SU-DHL-6 (cell line): ENCODE measurements around the gene SCN4B.

Experiments used
- H2AFZ ChIP-seq: fragments of 200-600 bp; sonication (generic); 2 replicates; pipeline ENCODE4 v1.6.1; 2014; ENCODE audit warnings: low read depth, mild to moderate bottlenecking, moderate library complexity, mixed read lengths, antibody characterized with exemption, low read length; ENCODE audit not compliant: severe bottlenecking
- H3F3A ChIP-seq: fragments of 200-600 bp; shearing (Covaris generic); 2 replicates; pipeline ENCODE4 v1.6.0; 2016; ENCODE audit warnings: antibody characterized with exemption, mild to moderate bottlenecking; ENCODE audit not compliant: insufficient read depth
- H3K27ac ChIP-seq: fragments of 200-600 bp; sonication (generic); 2 replicates; pipeline ENCODE4 v1.5.1; 2016; ENCODE audit warnings: low read depth, mild to moderate bottlenecking, low read length, moderate library complexity, mixed read lengths
- H3K27me3 ChIP-seq: fragments of 200-600 bp; sonication (generic), shearing (Covaris generic); 2 replicates; pipeline ENCODE4 v1.6.0; 2014; ENCODE audit warnings: mild to moderate bottlenecking, low read length
- H3K36me3 ChIP-seq: fragments of 200-600 bp; sonication (generic); 2 replicates; pipeline ENCODE4 v1.6.1; 2014; ENCODE audit warnings: mild to moderate bottlenecking, low read length, mixed read lengths
- H3K4me2 ChIP-seq: fragments of 300-600, 200-600 bp; shearing (Covaris generic), sonication (generic); 2 replicates; pipeline ENCODE4 v1.6.0; 2014; ENCODE audit warnings: low read length, low read depth, mild to moderate bottlenecking; ENCODE audit not compliant: poor library complexity, severe bottlenecking
- H3K4me3 ChIP-seq: fragments of 200-600 bp; sonication (generic); 2 replicates; pipeline ENCODE4 v1.5.1; 2014; ENCODE audit warnings: antibody characterized with exemption, low read length, mild to moderate bottlenecking, mixed read lengths; ENCODE audit not compliant: insufficient read depth, poor library complexity, severe bottlenecking
- H3K79me2 ChIP-seq: fragments of 200-600 bp; sonication (generic); 2 replicates; pipeline ENCODE4 v1.6.1; 2014; ENCODE audit warnings: mild to moderate bottlenecking, low read length, moderate library complexity; ENCODE audit not compliant: insufficient read depth
- H3K9ac ChIP-seq: fragments of 200-600 bp; sonication (generic); 2 replicates; pipeline ENCODE4 v1.7.0; 2014; ENCODE audit warnings: mild to moderate bottlenecking, low read length
- H3K9me2 ChIP-seq: fragments of 200-600 bp; sonication (generic); replicated peaks from 2 replicates; pipeline ENCODE4 v1.6.1; 2014; ENCODE audit warnings: low read length; ENCODE audit not compliant: insufficient read depth
- H3K9me3 ChIP-seq: fragments of 200-600 bp; sonication (generic); 2 replicates; pipeline ENCODE4 v1.6.1; 2014; ENCODE audit warnings: low read length, mixed read lengths; ENCODE audit not compliant: insufficient read depth
- H4K20me1 ChIP-seq: fragments of 200-600 bp; sonication (generic); 2 replicates; pipeline ENCODE4 v1.6.1; 2014; ENCODE audit warnings: low read depth, mild to moderate bottlenecking, antibody characterized with exemption, low read length, moderate library complexity, mixed read lengths
- EZH2phosphoT487 ChIP-seq: fragments of 200-600 bp; sonication (generic), shearing (Covaris generic); conservative IDR thresholded peaks from 2 replicates; pipeline ENCODE4 v1.6.1; 2018; ENCODE audit warnings: mild to moderate bottlenecking, antibody characterized with exemption, low read length, moderate library complexity, mixed read lengths
- TF ChIP-seq, protein P1 (sequence below): fragments of 200-600 bp; sonication (generic); IDR thresholded peaks from one replicate; pipeline ENCODE4 v1.5.1; 2017; ENCODE audit warnings: antibody characterized with exemption, mild to moderate bottlenecking, low read length, moderate library complexity; ENCODE audit not compliant: insufficient read depth, poor library complexity, severe bottlenecking

The SCN4B gene

DNA sequence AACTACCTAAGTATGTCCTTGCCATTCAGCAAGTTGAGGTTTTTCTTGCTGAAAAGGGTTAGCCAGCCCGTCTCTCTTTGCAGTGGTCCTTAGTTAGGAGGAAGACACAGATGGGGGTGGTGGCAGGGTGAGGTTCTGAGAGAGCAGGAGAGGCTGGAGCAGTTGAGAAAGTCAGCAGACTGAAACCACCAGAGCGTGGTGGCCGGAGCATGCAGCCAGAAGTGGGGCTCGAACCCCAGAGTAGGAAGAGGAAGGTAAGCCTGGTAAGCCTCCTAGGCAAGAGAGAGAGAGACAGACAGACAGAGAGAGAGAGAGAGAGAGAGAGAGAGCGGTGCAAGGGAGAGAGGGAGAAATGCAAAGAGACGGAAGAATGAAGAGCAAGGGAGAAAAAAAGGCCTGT lies 9.2 kb upstream of the SCN4B start:
- H3F3A ChIP-seq = no peaks in the 10 kb centered on the region
- no peaks in the 10 kb centered on the region for H3K9me3 ChIP-seq
- no peak for TF ChIP-seq EZH2phosphoT487
- TF ChIP-seq, protein P1, sequence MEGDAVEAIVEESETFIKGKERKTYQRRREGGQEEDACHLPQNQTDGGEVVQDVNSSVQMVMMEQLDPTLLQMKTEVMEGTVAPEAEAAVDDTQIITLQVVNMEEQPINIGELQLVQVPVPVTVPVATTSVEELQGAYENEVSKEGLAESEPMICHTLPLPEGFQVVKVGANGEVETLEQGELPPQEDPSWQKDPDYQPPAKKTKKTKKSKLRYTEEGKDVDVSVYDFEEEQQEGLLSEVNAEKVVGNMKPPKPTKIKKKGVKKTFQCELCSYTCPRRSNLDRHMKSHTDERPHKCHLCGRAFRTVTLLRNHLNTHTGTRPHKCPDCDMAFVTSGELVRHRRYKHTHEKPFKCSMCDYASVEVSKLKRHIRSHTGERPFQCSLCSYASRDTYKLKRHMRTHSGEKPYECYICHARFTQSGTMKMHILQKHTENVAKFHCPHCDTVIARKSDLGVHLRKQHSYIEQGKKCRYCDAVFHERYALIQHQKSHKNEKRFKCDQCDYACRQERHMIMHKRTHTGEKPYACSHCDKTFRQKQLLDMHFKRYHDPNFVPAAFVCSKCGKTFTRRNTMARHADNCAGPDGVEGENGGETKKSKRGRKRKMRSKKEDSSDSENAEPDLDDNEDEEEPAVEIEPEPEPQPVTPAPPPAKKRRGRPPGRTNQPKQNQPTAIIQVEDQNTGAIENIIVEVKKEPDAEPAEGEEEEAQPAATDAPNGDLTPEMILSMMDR = no peak
- no peaks in the 10 kb centered on the region for H3K9me2 ChIP-seq
- H3K27me3 ChIP-seq = no peaks in the 10 kb centered on the region
- H3K9ac ChIP-seq = no peak overlapping the region
- H3K36me3 ChIP-seq = no peaks in the 10 kb centered on the region
- H2AFZ ChIP-seq = no peak overlapping the region
- H3K4me3 ChIP-seq = no peak overlapping the region
- no peak overlapping the region for H3K27ac ChIP-seq
- H4K20me1 ChIP-seq = no peaks in the 10 kb centered on the region
- no peaks in the 10 kb centered on the region for H3K79me2 ChIP-seq
- H3K4me2 ChIP-seq = no peak overlapping the region

DNA sequence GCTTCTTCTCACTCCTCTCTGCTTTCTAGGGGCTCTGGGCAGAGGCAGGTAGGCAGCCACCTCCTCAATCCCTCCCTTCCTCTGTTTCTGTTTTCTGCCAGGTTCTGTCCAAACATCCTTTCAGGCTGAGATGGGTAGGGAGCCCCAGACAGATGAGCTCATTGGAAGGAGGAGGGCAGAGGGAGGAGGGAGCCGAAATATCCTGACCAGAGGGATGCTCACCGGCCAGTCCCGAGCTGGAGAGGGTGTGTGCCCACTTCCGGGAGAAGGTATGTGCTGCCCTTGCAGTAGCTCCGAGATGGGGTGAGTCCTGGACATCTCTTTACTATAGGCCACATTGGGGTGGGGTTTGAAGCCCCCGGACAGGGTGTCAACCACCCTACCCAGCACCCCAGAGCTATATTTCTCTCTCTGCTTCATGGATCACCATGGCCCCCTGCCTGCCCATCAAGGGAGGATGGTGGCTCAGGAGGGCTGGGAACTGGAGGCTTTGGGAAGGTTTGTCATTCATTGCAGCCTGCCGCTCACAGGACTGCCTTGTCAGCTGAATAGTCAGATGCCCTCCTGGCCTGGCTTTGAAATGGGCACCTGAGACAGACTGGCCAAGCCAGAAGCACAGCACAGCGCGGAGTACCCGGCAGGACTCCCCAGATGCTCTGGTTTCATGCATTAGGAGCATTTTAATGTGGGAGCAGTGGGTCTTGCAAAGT lies 4.7 kb upstream of the SCN4B start:
- H3K27ac ChIP-seq = no peak overlapping the region
- no peaks in the 10 kb centered on the region for H3K9me3 ChIP-seq
- H3K27me3 ChIP-seq = no peaks in the 10 kb centered on the region
- H3K9me2 ChIP-seq = no peaks in the 10 kb centered on the region
- no peaks in the 10 kb centered on the region for H3F3A ChIP-seq
- no peaks in the 10 kb centered on the region for H3K79me2 ChIP-seq
- no peak overlapping the region for H3K4me3 ChIP-seq
- H3K4me2 ChIP-seq = no peak overlapping the region
- H3K36me3 ChIP-seq = no peaks in the 10 kb centered on the region
- TF ChIP-seq, protein P1 = no peak
- no peak for TF ChIP-seq EZH2phosphoT487
- no peaks in the 10 kb centered on the region for H4K20me1 ChIP-seq
- H2AFZ ChIP-seq = no peak overlapping the region
- no peak overlapping the region for H3K9ac ChIP-seq

DNA sequence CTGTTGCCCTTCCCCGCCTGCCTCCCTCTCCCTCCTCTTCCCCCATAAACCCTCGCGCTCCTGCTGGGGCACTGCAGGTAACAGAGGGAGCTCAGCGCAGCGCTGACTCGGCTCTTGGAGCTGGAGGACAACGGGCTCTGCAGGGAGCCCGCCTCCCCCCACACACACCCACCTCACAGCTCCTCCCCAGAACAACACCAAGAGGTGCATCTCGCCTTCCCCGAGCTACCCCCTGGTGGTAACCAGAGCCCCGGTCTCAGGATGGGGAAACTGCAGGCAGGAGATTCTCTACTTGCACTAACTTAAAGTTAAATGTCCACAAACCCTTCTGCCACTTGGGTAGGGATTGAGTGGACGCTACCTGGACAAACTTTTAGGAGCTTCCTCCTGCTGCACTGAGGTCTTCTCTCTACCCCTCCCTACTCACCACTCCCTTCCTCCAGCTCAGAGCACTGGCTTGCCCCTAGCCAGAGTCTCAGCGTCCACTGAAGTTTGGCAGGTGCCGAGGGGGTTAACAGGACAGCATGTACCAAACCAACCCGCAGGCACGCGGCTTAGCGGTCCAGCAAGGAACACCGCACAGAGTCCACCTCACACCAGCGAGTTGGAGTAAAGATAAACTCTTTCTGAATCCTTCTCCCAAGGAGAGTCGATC lies 4.0 kb upstream of the SCN4B start:
- H3K9ac ChIP-seq = no peak overlapping the region
- no peak overlapping the region for H3K4me2 ChIP-seq
- no peak for TF ChIP-seq EZH2phosphoT487
- TF ChIP-seq, protein P1 = no peak
- H3K27me3 ChIP-seq = no peaks in the 10 kb centered on the region
- no peak overlapping the region for H3K4me3 ChIP-seq
- H3K79me2 ChIP-seq = no peaks in the 10 kb centered on the region
- no peaks in the 10 kb centered on the region for H3K9me2 ChIP-seq
- no peaks in the 10 kb centered on the region for H3F3A ChIP-seq
- H3K9me3 ChIP-seq = no peaks in the 10 kb centered on the region
- H4K20me1 ChIP-seq = no peaks in the 10 kb centered on the region
- no peaks in the 10 kb centered on the region for H3K36me3 ChIP-seq
- H2AFZ ChIP-seq = no peak overlapping the region
- H3K27ac ChIP-seq = no peak overlapping the region
